Right lobe of liver (tissue), 4 donors: ENCODE results near the gene ARL15.

Experiments used
- POLR2A ChIP-seq: fragments of 450-650 bp; IDR thresholded peaks from one replicate; pipeline ENCODE4 v1.6.1; 2017; ENCODE audit warnings: antibody characterized with exemption, mild to moderate bottlenecking
- TF ChIP-seq, protein P1 (sequence below), 4 donors: fragments of 200-600 bp in 3 of 4; fragments of 450-650 bp in 1 of 4; IDR thresholded peaks; one replicate each; pipeline versions ENCODE4 v1.5.1 to v1.8.0; 2016 to 2022; ENCODE audit warnings: antibody characterized with exemption in 4 of 4, mild to moderate bottlenecking in 2 of 4
- donor health status: DM: no; HTN: no; CAD: no.
- donor health status: DM: no; HTN: no; CAD: no.
- donor health status: DM: no; HTN: yes; CAD: no.

GRCh38 chr5:53950621-53951020, 359.8 kb downstream of the ARL15 start:
- TF ChIP-seq POLR2A, result no peak
- TF ChIP-seq, protein P1, sequence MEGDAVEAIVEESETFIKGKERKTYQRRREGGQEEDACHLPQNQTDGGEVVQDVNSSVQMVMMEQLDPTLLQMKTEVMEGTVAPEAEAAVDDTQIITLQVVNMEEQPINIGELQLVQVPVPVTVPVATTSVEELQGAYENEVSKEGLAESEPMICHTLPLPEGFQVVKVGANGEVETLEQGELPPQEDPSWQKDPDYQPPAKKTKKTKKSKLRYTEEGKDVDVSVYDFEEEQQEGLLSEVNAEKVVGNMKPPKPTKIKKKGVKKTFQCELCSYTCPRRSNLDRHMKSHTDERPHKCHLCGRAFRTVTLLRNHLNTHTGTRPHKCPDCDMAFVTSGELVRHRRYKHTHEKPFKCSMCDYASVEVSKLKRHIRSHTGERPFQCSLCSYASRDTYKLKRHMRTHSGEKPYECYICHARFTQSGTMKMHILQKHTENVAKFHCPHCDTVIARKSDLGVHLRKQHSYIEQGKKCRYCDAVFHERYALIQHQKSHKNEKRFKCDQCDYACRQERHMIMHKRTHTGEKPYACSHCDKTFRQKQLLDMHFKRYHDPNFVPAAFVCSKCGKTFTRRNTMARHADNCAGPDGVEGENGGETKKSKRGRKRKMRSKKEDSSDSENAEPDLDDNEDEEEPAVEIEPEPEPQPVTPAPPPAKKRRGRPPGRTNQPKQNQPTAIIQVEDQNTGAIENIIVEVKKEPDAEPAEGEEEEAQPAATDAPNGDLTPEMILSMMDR (IDR thresholded peaks at IDR 0.05), result no peak
